ENCODE measurements around the gene TAS2R16. TPM values are rescaled to one million over a fixed set of nuclear protein-coding genes. Genes with fewer than 3 reads are reported as not detected.

Gene TAS2R16
- total and polyA plus RNA-seq, 2 experiments from 2014 or later, result not detected

GRCh38 chr7:123043642-123044041, 48.1 kb upstream of the TAS2R16 start:
- Mint-ChIP-seq H3K9me3 (peaks cover 17% of the 10 kb centered on the region), H3K4me1 (peaks cover 10% of the 10 kb centered on the region), H3K36me3 (ENCODE audit: low read depth) (peaks cover 8% of the 10 kb centered on the region), H3K4me3 (no peak overlapping the region), H3K27me3 (ENCODE audit: insufficient read depth, low read depth, poor library complexity) (no peaks in the 10 kb centered on the region), H3K27ac (no peak overlapping the region)
- Histone ChIP-seq H3K9me2 (ENCODE audit: insufficient read depth) (no peaks in the 10 kb centered on the region), H3K36me3 (ENCODE audit: insufficient read depth) (peaks cover 7% of the 10 kb centered on the region; the same call in 1 of the 2 replicates), H3K27me3 (ENCODE audit: insufficient read depth) (no peaks in the 10 kb centered on the region), H3K4me2 (no peak overlapping the region), H2AFZ (no peak overlapping the region), H4K20me1 (replicated peaks; ENCODE audit: insufficient read depth) (no peaks in the 10 kb centered on the region), H3K27ac (ENCODE audit: low read depth) (no peak overlapping the region), H3K79me2 (replicated peaks; ENCODE audit: insufficient read depth) (no peaks in the 10 kb centered on the region), H3F3A (replicated peaks; ENCODE audit: low read depth) (no peaks in the 10 kb centered on the region), H3K4me3 (no peak overlapping the region), H3K4me1 (ENCODE audit: insufficient read depth) (peaks cover 10% of the 10 kb centered on the region)
- TF ChIP-seq STAT1 (IDR thresholded peaks at IDR 0.05; ENCODE audit: unreplicated experiment) (no peak), ZNF114 (CRISPR knock-in tag; IDR thresholded peaks at IDR 0.05) (no peak), REST (IDR thresholded peaks at IDR 0.05; ENCODE audit: unreplicated experiment) (no peak), EZH2phosphoT487 (IDR thresholded peaks at IDR 0.05; ENCODE audit: unreplicated experiment) (no peak), CREB1 (CRISPR knock-in tag; IDR thresholded peaks at IDR 0.05; ENCODE audit: low read depth) (no peak), EZH2 (IDR thresholded peaks at IDR 0.05; ENCODE audit: low read depth, unreplicated experiment) (no peak), CTCF (conservative IDR thresholded peaks at IDR 0.05; ENCODE audit: low read depth in 2 of 2) (no peak), ZNF331 (CRISPR knock-in tag; IDR thresholded peaks at IDR 0.05; ENCODE audit: low read depth) (no peak), NANOG (IDR thresholded peaks at IDR 0.05; ENCODE audit: borderline replicate concordance) (no peak), JUNB (IDR thresholded peaks at IDR 0.05; ENCODE audit: unreplicated experiment) (no peak), ETS1 (IDR thresholded peaks at IDR 0.05) (no peak), POLR2AphosphoS5 (IDR thresholded peaks at IDR 0.05; ENCODE audit: low read depth) (no peak), ZNF462 (CRISPR knock-in tag; IDR thresholded peaks at IDR 0.05) (no peak)
- no peak for DNase-seq (ENCODE audit: low spot score)
- no peak for ATAC-seq
